Activated B cell treated with CpG ODN at 0.5 μM for 24 hours (primary cell): ENCODE measurements around the gene FANCC. TPM values are rescaled to one million over a fixed set of nuclear protein-coding genes. Genes with fewer than 3 reads are reported as not detected.

Source experiments
- ATAC-seq: fragments of 200-7000 bp; cut with Tn5 transposase; one replicate; pipeline ENCODE4 v1.10.0; 2021; ENCODE audit warnings: low read depth, mild to moderate bottlenecking, moderate library complexity
- CTCF ChIA-PET: fragments of 350-600 bp; sonication (Branson Sonifier 250); formaldehyde crosslinking; loops from one replicate; lab custom pipeline; 2021; ENCODE audit warnings: antibody characterized with exemption; lab: Charles Lee
- POLR2A ChIA-PET: fragments of 350-600 bp; sonication (Branson Sonifier 250); formaldehyde crosslinking; loops from one replicate; lab custom pipeline; 2021; ENCODE audit warnings: antibody characterized with exemption; lab: Charles Lee
- DNase-seq: peaks from one replicate; pipeline ENCODE4 v3.0.0; 2022
- H3K27ac Mint-ChIP-seq: one replicate; pipeline ENCODE4 v1.8.0; 2020; ENCODE audit warnings: mixed read lengths
- H3K27me3 Mint-ChIP-seq: one replicate; pipeline ENCODE4 v1.8.0; 2021; ENCODE audit warnings: mixed read lengths
- H3K36me3 Mint-ChIP-seq: one replicate; pipeline ENCODE4 v1.8.0; 2021; ENCODE audit warnings: low read depth, mixed read lengths
- H3K4me1 Mint-ChIP-seq: one replicate; pipeline ENCODE4 v1.8.0; 2021; ENCODE audit warnings: mixed read lengths
- H3K4me3 Mint-ChIP-seq: one replicate; pipeline ENCODE4 v1.8.0; 2020; ENCODE audit warnings: mild to moderate bottlenecking, mixed read lengths
- H3K9me3 Mint-ChIP-seq: one replicate; pipeline ENCODE4 v1.8.0; 2020; ENCODE audit warnings: mixed read lengths
- intact Hi-C: fragments of 100-400 bp; cut with micrococcal nuclease; formaldehyde crosslinking; loops from one replicate; pipeline ENCODE4 v1.15.1; 2024
- total RNA-seq: library from RNA; stranded (reverse); gene quantifications from 2 replicates; pipeline ENCODE4 v1.2.3, GENCODE V29; 2022
- TF ChIP-seq, protein P1 (sequence below): fragments of 200-600 bp; IDR thresholded peaks from one replicate; pipeline ENCODE4 v1.8.0; 2022; ENCODE audit warnings: antibody characterized with exemption, mild to moderate bottlenecking

Gene FANCC
- total RNA-seq, 1 donor from 2014 or later = 11.4 TPM

- TF ChIP-seq, protein P1, sequence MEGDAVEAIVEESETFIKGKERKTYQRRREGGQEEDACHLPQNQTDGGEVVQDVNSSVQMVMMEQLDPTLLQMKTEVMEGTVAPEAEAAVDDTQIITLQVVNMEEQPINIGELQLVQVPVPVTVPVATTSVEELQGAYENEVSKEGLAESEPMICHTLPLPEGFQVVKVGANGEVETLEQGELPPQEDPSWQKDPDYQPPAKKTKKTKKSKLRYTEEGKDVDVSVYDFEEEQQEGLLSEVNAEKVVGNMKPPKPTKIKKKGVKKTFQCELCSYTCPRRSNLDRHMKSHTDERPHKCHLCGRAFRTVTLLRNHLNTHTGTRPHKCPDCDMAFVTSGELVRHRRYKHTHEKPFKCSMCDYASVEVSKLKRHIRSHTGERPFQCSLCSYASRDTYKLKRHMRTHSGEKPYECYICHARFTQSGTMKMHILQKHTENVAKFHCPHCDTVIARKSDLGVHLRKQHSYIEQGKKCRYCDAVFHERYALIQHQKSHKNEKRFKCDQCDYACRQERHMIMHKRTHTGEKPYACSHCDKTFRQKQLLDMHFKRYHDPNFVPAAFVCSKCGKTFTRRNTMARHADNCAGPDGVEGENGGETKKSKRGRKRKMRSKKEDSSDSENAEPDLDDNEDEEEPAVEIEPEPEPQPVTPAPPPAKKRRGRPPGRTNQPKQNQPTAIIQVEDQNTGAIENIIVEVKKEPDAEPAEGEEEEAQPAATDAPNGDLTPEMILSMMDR = no peak
- ChIA-PET CTCF (no interaction called here), POLR2A (no interaction called here)
- ATAC-seq = no peak
- no peak overlapping the region for H3K27ac Mint-ChIP-seq
- intact Hi-C loops = loop anchor here (10.0 kb wide), 2 partner anchors 1543 to 1923 kb away; partner anchors contain the start of gene ZNF782
- peaks cover 5% of the 10 kb centered on the region for H3K27me3 Mint-ChIP-seq
- H3K4me3 Mint-ChIP-seq = no peak overlapping the region
- H3K9me3 Mint-ChIP-seq = no peaks in the 10 kb centered on the region
- no peaks in the 10 kb centered on the region for H3K36me3 Mint-ChIP-seq
- DNase-seq = no peak
- peaks cover 14% of the 10 kb centered on the region for H3K4me1 Mint-ChIP-seq
Observed at GRCh38 chr9:95311961-95312360, 5.5 kb downstream of the FANCC start.

DNA sequence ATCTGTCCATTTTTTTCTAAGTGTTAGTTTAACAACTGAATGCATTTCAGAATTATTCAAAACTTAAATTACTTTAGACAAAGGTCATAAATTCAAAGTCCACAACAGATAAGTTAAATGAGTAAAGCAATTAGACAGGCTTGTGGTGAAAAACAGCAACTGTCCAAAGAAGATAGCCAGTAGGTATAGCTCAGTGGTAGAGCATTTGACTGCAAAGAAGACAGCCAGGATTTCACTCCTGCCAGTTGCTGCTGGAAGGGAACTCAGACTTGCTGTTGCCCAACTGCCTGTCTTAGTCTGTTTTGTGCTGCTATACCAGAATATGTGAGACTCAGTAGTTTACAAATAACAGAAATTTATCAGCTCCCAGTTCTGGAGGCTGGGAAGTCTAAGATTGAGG is 10.0 kb downstream of the FANCC start:
- intact Hi-C loops = no loop called here
- Mint-ChIP-seq H3K36me3 (no peaks in the 10 kb centered on the region), H3K27me3 (peaks cover 3% of the 10 kb centered on the region), H3K27ac (no peak overlapping the region), H3K4me3 (no peak overlapping the region), H3K9me3 (no peaks in the 10 kb centered on the region), H3K4me1 (peaks cover 3% of the 10 kb centered on the region)
- POLR2A ChIA-PET = no interaction called here
- DNase-seq (no peak), ATAC-seq (no peak)
- TF ChIP-seq, protein P1 = no peak
- CTCF ChIA-PET = no interaction called here

GRCh38 chr9:95306819-95307218 is 10.7 kb downstream of the FANCC start:
- no peaks in the 10 kb centered on the region for H3K27me3 Mint-ChIP-seq
- intact Hi-C loops = no loop called here

DNA sequence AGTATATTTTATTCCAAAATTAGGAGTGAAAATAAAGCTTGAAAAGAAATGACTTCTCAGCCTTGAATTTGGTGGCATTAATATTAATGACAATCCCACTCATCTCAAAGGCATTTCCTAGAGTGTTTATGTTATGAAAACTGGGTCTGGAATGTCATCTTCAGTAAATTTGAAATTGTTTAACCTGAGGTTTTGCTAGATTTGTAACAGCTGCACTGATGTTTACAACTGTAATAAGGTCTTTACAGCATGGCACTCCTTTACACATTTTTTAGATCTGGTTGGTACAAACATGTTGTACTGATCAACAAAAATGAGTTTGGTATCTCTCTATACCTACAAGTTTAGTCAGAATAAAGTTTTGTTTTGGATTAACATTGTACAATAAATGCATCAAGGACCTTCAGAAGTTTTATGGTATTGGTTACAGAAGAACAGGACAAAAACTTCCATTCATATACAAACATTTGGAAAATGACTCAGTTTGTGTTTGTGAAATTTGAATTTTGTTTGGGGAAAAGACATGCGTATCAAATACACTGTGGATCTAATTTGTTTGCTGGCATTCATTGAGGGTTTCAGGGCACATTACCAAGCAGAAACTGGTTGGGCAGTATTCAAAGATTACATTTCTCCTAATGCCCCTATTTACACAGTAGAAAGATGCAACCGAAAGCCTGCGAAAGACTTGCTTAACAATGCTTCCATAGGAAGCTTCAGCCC is 11.6 kb downstream of the FANCC start:
- ATAC-seq (no peak), DNase-seq (no peak)
- Mint-ChIP-seq H3K9me3 (no peaks in the 10 kb centered on the region), H3K27ac (no peak overlapping the region), H3K4me3 (no peak overlapping the region), H3K4me1 (peaks cover 4% of the 10 kb centered on the region), H3K36me3 (no peaks in the 10 kb centered on the region), H3K27me3 (no peaks in the 10 kb centered on the region)
- TF ChIP-seq, protein P1 = no peak
- POLR2A ChIA-PET = no interaction called here
- intact Hi-C loops = no loop called here
- CTCF ChIA-PET = no interaction called here

More at GRCh38 chr9:95306819-95307218, 10.7 kb downstream of the FANCC start:
- Mint-ChIP-seq H3K4me1 (peaks cover 2% of the 10 kb centered on the region), H3K27ac (no peak overlapping the region), H3K9me3 (no peaks in the 10 kb centered on the region), H3K4me3 (no peak overlapping the region), H3K36me3 (no peaks in the 10 kb centered on the region)
- no peak for ATAC-seq
- no peak for DNase-seq
- CTCF ChIA-PET = no interaction called here
- TF ChIP-seq, protein P1 = no peak
- POLR2A ChIA-PET = no interaction called here

- H3K27me3 Mint-ChIP-seq = no peaks in the 10 kb centered on the region
- intact Hi-C loops = no loop called here
- no peaks in the 10 kb centered on the region for H3K9me3 Mint-ChIP-seq
- POLR2A ChIA-PET = no interaction called here
- H3K27ac Mint-ChIP-seq = no peak overlapping the region
- CTCF ChIA-PET = no interaction called here
- no peak overlapping the region for H3K4me3 Mint-ChIP-seq
- no peaks in the 10 kb centered on the region for H3K36me3 Mint-ChIP-seq
- DNase-seq (no peak), ATAC-seq (no peak)
- TF ChIP-seq, protein P1 = no peak
- H3K4me1 Mint-ChIP-seq = peaks cover 4% of the 10 kb centered on the region
Observed at GRCh38 chr9:95302479-95302878, 15.0 kb downstream of the FANCC start.
